H1 (cell line): Measurements from ENCODE around the gene OSBP2. TPM values are rescaled to one million over a fixed set of nuclear protein-coding genes. Genes with fewer than 3 reads are reported as not detected.

Source experiments
- CTCF ChIA-PET: fragments of 300-600 bp; sonication (Branson Sonifier 250); formaldehyde crosslinking; loops from one replicate; lab custom pipeline; 2021; ENCODE audit not compliant: partially characterized antibody; lab: Charles Lee
- POLR2A ChIA-PET: fragments of 300-600 bp; sonication (Branson Sonifier 250); formaldehyde crosslinking; loops from one replicate; lab custom pipeline; 2021; ENCODE audit warnings: inconsistent platforms; ENCODE audit not compliant: partially characterized antibody; lab: Charles Lee
- DNase-seq, 2 experiments: peaks; one replicate each; pipeline versions ENCODE4 v3.0.0 to v3.0.0-alpha.2; 2010 to 2022; ENCODE audit warnings: low spot score in 2 of 2, low read depth in 1 of 2, mixed read lengths in 1 of 2
- FAIRE-seq: peaks from 2 replicates; lab custom pipeline; 2011; peaks lifted over from hg19 to GRCh38; lab: Jason Lieb, UNC
- H2AFZ ChIP-seq: 2 replicates; pipeline ENCODE4 v1.8.1; 2012; ENCODE audit warnings: low read length, inconsistent platforms
- H2AK5ac ChIP-seq: 2 replicates; pipeline ENCODE4 v1.6.1; 2013; ENCODE audit warnings: low read depth, low read length
- H2BK120ac ChIP-seq: replicated peaks from 2 replicates; pipeline ENCODE3; 2013; ENCODE audit warnings: low read depth, low read length, inconsistent platforms
- H2BK12ac ChIP-seq: 2 replicates; pipeline ENCODE4 v1.6.1; 2013; ENCODE audit warnings: low read depth, low read length
- H2BK15ac ChIP-seq: 2 replicates; pipeline ENCODE4 v1.6.1; 2013; ENCODE audit warnings: low read length
- H2BK20ac ChIP-seq: 2 replicates; pipeline ENCODE4 v1.6.1; 2013; ENCODE audit warnings: low read length
- H2BK5ac ChIP-seq: 2 replicates; pipeline ENCODE4 v1.6.1; 2013; ENCODE audit warnings: low read depth, low read length
- H3K14ac ChIP-seq: 2 replicates; pipeline ENCODE4 v1.6.1; 2013; ENCODE audit warnings: inconsistent platforms; ENCODE audit not compliant: insufficient read length
- H3K18ac ChIP-seq: 2 replicates; pipeline ENCODE4 v1.6.1; 2013; ENCODE audit warnings: low read length; ENCODE audit errors: extremely low read depth
- H3K23ac ChIP-seq: 2 replicates; pipeline ENCODE4 v1.6.1; 2013; ENCODE audit warnings: inconsistent platforms; ENCODE audit not compliant: insufficient read length
- H3K23me2 ChIP-seq: 2 replicates; pipeline ENCODE4 v1.6.1; 2013; ENCODE audit warnings: low read depth, low read length
- H3K27ac ChIP-seq: 2 replicates; pipeline ENCODE4 v1.6.1; 2011; ENCODE audit warnings: low read depth, low read length, inconsistent platforms
- H3K27me3 ChIP-seq, 4 experiments: replicated peaks in 1 of 4; 1 replicate in 1 of 4; 2 replicates in 3 of 4; pipeline versions ENCODE4 v1.6.1 to v1.8.1; 2011 to 2013; ENCODE audit warnings: low read length in 3 of 4, mild to moderate bottlenecking in 3 of 4, inconsistent platforms in 2 of 4, mixed read lengths in 2 of 4, moderate library complexity in 1 of 4; ENCODE audit not compliant: control insufficient read depth in 3 of 4, insufficient read depth in 3 of 4; ENCODE audit errors: extremely low read depth in 1 of 4
- H3K36me3 ChIP-seq, 4 experiments: 2 replicates each; pipeline versions ENCODE4 v1.6.1 to v1.8.1; 2011 to 2013; ENCODE audit warnings: mild to moderate bottlenecking in 4 of 4, low read length in 3 of 4, moderate library complexity in 2 of 4, control low read depth in 1 of 4, inconsistent platforms in 1 of 4; ENCODE audit not compliant: insufficient read depth in 4 of 4, control insufficient read depth in 2 of 4
- H3K4ac ChIP-seq: replicated peaks from 2 replicates; pipeline ENCODE3; 2013; ENCODE audit warnings: low read length, low read depth, mixed read lengths, inconsistent platforms; ENCODE audit not compliant: insufficient read length
- H3K4me1 ChIP-seq, 4 experiments: replicated peaks in 1 of 4; 1 replicate in 1 of 4; 2 replicates in 3 of 4; pipeline versions ENCODE4 v1.6.1 to v1.8.1; 2011 to 2013; ENCODE audit warnings: low read length in 3 of 4, inconsistent platforms in 2 of 4, mixed read lengths in 1 of 4; ENCODE audit not compliant: insufficient read depth in 4 of 4, control insufficient read depth in 3 of 4
- H3K4me2 ChIP-seq, 2 experiments: 2 replicates each; pipeline versions ENCODE4 v1.6.1 to v1.8.1; 2011 to 2013; ENCODE audit warnings: low read depth in 2 of 2, low read length in 2 of 2, control low read depth in 1 of 2, inconsistent platforms in 1 of 2, mild to moderate bottlenecking in 1 of 2; ENCODE audit not compliant: insufficient read depth in 1 of 2
- H3K4me3 ChIP-seq, 4 experiments: fragments of 200-600, 300-600 bp in 1 of 4; sonication (generic), shearing (Covaris generic), sonication (Bioruptor Twin) in 1 of 4; 2 replicates each; pipeline versions ENCODE4 v1.5.1 to v1.8.1; 2011 to 2016; ENCODE audit warnings: low read length in 4 of 4, low read depth in 3 of 4, control low read depth in 2 of 4, inconsistent platforms in 2 of 4, mild to moderate bottlenecking in 2 of 4, mixed read lengths in 1 of 4, moderate library complexity in 1 of 4; ENCODE audit not compliant: insufficient read depth in 2 of 4; ENCODE audit errors: extremely low read depth in 1 of 4
- H3K56ac ChIP-seq: replicated peaks from 2 replicates; pipeline ENCODE3; 2013; ENCODE audit warnings: low read depth, mild to moderate bottlenecking, mixed read lengths, low read length, inconsistent platforms; ENCODE audit not compliant: insufficient read length
- H3K79me1 ChIP-seq: 2 replicates; pipeline ENCODE4 v1.6.1; 2013; ENCODE audit warnings: low read depth, low read length, control low read depth
- H3K79me2 ChIP-seq, 2 experiments: 2 replicates each; pipeline versions ENCODE4 v1.6.1 to v1.8.1; 2012 to 2013; ENCODE audit warnings: low read length in 2 of 2, mild to moderate bottlenecking in 2 of 2, inconsistent platforms in 1 of 2; ENCODE audit not compliant: insufficient read depth in 2 of 2, control insufficient read depth in 1 of 2
- H3K9ac ChIP-seq, 4 experiments: replicated peaks in 1 of 4; 1 replicate in 1 of 4; 2 replicates in 3 of 4; pipeline versions ENCODE4 v1.6.1 to v1.8.1; 2011 to 2013; ENCODE audit warnings: low read depth in 3 of 4, low read length in 3 of 4, control low read depth in 2 of 4, mild to moderate bottlenecking in 2 of 4, moderate library complexity in 2 of 4, inconsistent platforms in 1 of 4; ENCODE audit errors: extremely low read depth in 1 of 4
- H3K9me3 ChIP-seq, 2 experiments: 2 replicates each; pipeline versions ENCODE4 v1.6.1 to v1.8.1; 2012 to 2013; ENCODE audit warnings: mild to moderate bottlenecking in 2 of 2, moderate library complexity in 2 of 2, control low read depth in 1 of 2, inconsistent platforms in 1 of 2, low read depth in 1 of 2, low read length in 1 of 2, mixed read lengths in 1 of 2; ENCODE audit not compliant: insufficient read depth in 2 of 2
- H4K20me1 ChIP-seq, 2 experiments: replicated peaks in 1 of 2; 2 replicates each; pipeline versions ENCODE3 to v1.8.1; 2011 to 2013; ENCODE audit warnings: inconsistent platforms in 2 of 2, low read length in 2 of 2, mild to moderate bottlenecking in 1 of 2; ENCODE audit not compliant: insufficient read depth in 2 of 2, control insufficient read depth in 1 of 2
- H4K5ac ChIP-seq: 2 replicates; pipeline ENCODE4 v1.6.1; 2013; ENCODE audit warnings: low read length, low read depth, mixed read lengths, inconsistent platforms; ENCODE audit not compliant: insufficient read length
- H4K8ac ChIP-seq: 2 replicates; pipeline ENCODE4 v1.8.0; 2013; ENCODE audit warnings: mild to moderate bottlenecking, moderate library complexity, low read length, inconsistent platforms; ENCODE audit not compliant: insufficient read depth; ENCODE audit errors: extremely low read depth
- H4K91ac ChIP-seq: replicated peaks from 2 replicates; pipeline ENCODE3; 2013; ENCODE audit warnings: low read length, mixed read lengths, inconsistent platforms; ENCODE audit not compliant: insufficient read length
- EZH2 ChIP-seq: fragments of 200-600 bp; sonication (generic); IDR thresholded peaks from 2 replicates; pipeline ENCODE4 v1.7.1; 2012; ENCODE audit warnings: low read depth, mild to moderate bottlenecking, moderate library complexity, low read length, inconsistent platforms; ENCODE audit not compliant: severe bottlenecking
- FOSL1 ChIP-seq: IDR thresholded peaks from 2 replicates; pipeline ENCODE4 v1.6.1; 2011; ENCODE audit warnings: mild to moderate bottlenecking, low read depth, low read length, moderate library complexity; ENCODE audit not compliant: insufficient read depth
- KDM4A ChIP-seq: IDR thresholded peaks from one replicate; pipeline ENCODE4 v1.7.1; 2012; ENCODE audit warnings: low read depth, mild to moderate bottlenecking, moderate library complexity, low read length, inconsistent platforms; ENCODE audit not compliant: severe bottlenecking
- SUZ12 ChIP-seq: fragments of 200-600 bp; sonication (generic); IDR thresholded peaks from 2 replicates; pipeline ENCODE4 v1.6.1; 2012; ENCODE audit warnings: mild to moderate bottlenecking, inconsistent platforms, low read length, moderate library complexity, mixed read lengths
- WGBS, 2 experiments: shearing (Covaris generic) in 1 of 2; methylation state at CpG; one replicate each; pipeline versions ENCODE4 v1.1.6 to v1.1.7; 2013 to 2015; ENCODE audit warnings: low lambda C conversion rate in 2 of 2, mixed read lengths in 2 of 2, inconsistent platforms in 1 of 2, low coverage in 1 of 2, missing lambda C conversion rate in 1 of 2; ENCODE audit not compliant: insufficient replicate concordance in 2 of 2, insufficient coverage in 1 of 2, insufficient read length in 1 of 2; ENCODE audit errors: extremely low coverage in 1 of 2, missing lambda C conversion rate in 1 of 2; 5-methylcytosine and 5-hydroxymethylcytosine counted together
- polyA plus RNA-seq, 7 experiments: library from polyadenylated mRNA; depleted of rRNA in 3 of 7; stranded (reverse) in 5 of 7; unstranded in 2 of 7; fragments of >200 nt in 5 of 7; fragments of 200-250 nt in 2 of 7; gene quantifications; 1 replicate in 5 of 7; 2 replicates in 1 of 7; 4 replicates in 1 of 7; pipeline versions ENCODE4 v1.2.1 to v1.2.3, GENCODE V29; 2011 to 2013; ENCODE audit warnings: missing spikeins in 2 of 7, mixed read lengths in 2 of 7
- total RNA-seq: library from RNA; stranded (reverse); fragmentation: NEBNext Ultra II Directional; extraction: Animal tissue kit (Norgen Biotek cat#: 25700); gene quantifications from 2 replicates; pipeline ENCODE4 v1.2.1, GENCODE V29; 2021

OSBP2 gene
- total and polyA plus RNA-seq, 2 of the 8 experiments (the other 6 are each of a cell fraction or from before 2014, with no cell fraction given) = 3.4 to 3.7 TPM

- H2BK5ac ChIP-seq = no peak overlapping the region
These were observed 3.3 kb downstream of the OSBP2 start for GRCh38 chr22:30697975-30698374.

More at GRCh38 chr22:30697975-30698374, 3.3 kb downstream of the OSBP2 start:
- peaks cover 13% of the 10 kb centered on the region; the same call in 1 of the 2 replicates for H3K23me2 ChIP-seq
- WGBS, 2 experiments = 96% methylated on average over 7 of the region's 7 CpGs; no CpG with 5 or more reads in 1 of the 2 experiments
- H3K18ac ChIP-seq = no peak overlapping the region
- H2BK12ac ChIP-seq = no peak overlapping the region
- no peak overlapping the region for H3K4me3 ChIP-seq
- H4K5ac ChIP-seq = no peak overlapping the region
- no peak overlapping the region for H2BK15ac ChIP-seq
- no peak overlapping the region for H3K9ac ChIP-seq
- no peaks in the 10 kb centered on the region for H3K79me1 ChIP-seq
- DNase-seq (no peak), FAIRE-seq (no peak)
- H3K56ac ChIP-seq = no peak overlapping the region
- CTCF ChIA-PET = interaction anchor here (1.3 to 1.4 kb wide), 2 partner anchors 63 to 222 kb away, joined by 4 read pairs; no protein-coding TSS in a partner anchor
- no peaks in the 10 kb centered on the region for H3K79me2 ChIP-seq
- no peak overlapping the region for H3K4ac ChIP-seq
- H4K91ac ChIP-seq = no peak overlapping the region
- no peak overlapping the region for H4K8ac ChIP-seq
- no peak overlapping the region for H3K4me2 ChIP-seq
- H3K27me3 ChIP-seq = peaks cover 0 to 17% (median 14%) of the 10 kb centered on the region in 4 experiments; a peak in 6 of 7 replicates
- H2BK20ac ChIP-seq = no peak overlapping the region
- H3K14ac ChIP-seq = no peak overlapping the region
- peaks cover 0 to 5% of the 10 kb centered on the region in 2 experiments for H4K20me1 ChIP-seq
- H3K27ac ChIP-seq = no peak overlapping the region
- H3K4me1 ChIP-seq = peaks cover 0 to 6% (median 3%) of the 10 kb centered on the region in 4 experiments; a peak in 4 of 7 replicates
- no peaks in the 10 kb centered on the region for H3K36me3 ChIP-seq
- no peak overlapping the region for H3K23ac ChIP-seq
- POLR2A ChIA-PET = no interaction called here
- H3K9me3 ChIP-seq = no peaks in the 10 kb centered on the region
- TF ChIP-seq FOSL1 (no peak), KDM4A (no peak), EZH2 (no peak), SUZ12 (no peak)
- no peak overlapping the region for H2BK120ac ChIP-seq
- no peak overlapping the region for H2AK5ac ChIP-seq
- H2AFZ ChIP-seq = no peak overlapping the region
